GM06990 (cell line): Measurements from ENCODE around the gene FAM170B.

Experiments used
- DNase-seq: peaks from one replicate; pipeline ENCODE4 v3.0.0-alpha.2; 2011; ENCODE audit not compliant: insufficient read length; ENCODE audit errors: extremely low read depth
- H3K27me3 ChIP-seq: replicated peaks from 2 replicates; pipeline ENCODE4 v1.6.0; 2011; ENCODE audit warnings: low read length; ENCODE audit not compliant: control insufficient read depth, insufficient read depth
- H3K36me3 ChIP-seq: 2 replicates; pipeline ENCODE4 v1.5.1; 2011; ENCODE audit warnings: low read length; ENCODE audit not compliant: control insufficient read depth, insufficient read depth
- H3K4me3 ChIP-seq: replicated peaks from 2 replicates; pipeline ENCODE4 v1.5.1; 2011; ENCODE audit warnings: low read depth, mild to moderate bottlenecking, control low read depth, low read length
- TF ChIP-seq, protein P1 (sequence below): IDR thresholded peaks from 2 replicates; pipeline ENCODE4 v1.5.1; 2011; ENCODE audit warnings: low read length, control low read depth, mild to moderate bottlenecking, inconsistent platforms; ENCODE audit not compliant: insufficient read depth, poor library complexity, severe bottlenecking

FAM170B gene

DNA sequence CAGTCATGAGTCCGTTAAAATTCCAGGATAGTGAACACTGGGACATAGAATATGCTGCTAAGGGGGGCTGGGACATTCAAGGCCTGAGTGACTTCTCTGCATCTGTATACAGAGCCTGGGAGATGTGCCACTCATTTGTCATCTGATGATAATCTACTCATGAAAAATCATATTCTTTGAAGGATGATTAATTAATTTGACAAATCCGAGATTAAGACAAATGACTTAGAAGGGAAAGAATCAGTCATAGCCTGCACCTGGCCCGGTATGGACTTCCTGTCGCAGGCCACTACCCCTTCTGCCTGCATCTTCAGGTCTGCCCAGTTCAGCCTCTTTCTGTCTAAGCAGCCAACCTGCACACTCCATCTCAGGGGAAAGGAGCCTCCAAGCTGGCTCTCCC, 18.8 kb upstream of the FAM170B start:
- no peaks in the 10 kb centered on the region; the same call in 1 of the 2 replicates for H3K27me3 ChIP-seq
- TF ChIP-seq, protein P1, sequence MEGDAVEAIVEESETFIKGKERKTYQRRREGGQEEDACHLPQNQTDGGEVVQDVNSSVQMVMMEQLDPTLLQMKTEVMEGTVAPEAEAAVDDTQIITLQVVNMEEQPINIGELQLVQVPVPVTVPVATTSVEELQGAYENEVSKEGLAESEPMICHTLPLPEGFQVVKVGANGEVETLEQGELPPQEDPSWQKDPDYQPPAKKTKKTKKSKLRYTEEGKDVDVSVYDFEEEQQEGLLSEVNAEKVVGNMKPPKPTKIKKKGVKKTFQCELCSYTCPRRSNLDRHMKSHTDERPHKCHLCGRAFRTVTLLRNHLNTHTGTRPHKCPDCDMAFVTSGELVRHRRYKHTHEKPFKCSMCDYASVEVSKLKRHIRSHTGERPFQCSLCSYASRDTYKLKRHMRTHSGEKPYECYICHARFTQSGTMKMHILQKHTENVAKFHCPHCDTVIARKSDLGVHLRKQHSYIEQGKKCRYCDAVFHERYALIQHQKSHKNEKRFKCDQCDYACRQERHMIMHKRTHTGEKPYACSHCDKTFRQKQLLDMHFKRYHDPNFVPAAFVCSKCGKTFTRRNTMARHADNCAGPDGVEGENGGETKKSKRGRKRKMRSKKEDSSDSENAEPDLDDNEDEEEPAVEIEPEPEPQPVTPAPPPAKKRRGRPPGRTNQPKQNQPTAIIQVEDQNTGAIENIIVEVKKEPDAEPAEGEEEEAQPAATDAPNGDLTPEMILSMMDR = no peak

DNA sequence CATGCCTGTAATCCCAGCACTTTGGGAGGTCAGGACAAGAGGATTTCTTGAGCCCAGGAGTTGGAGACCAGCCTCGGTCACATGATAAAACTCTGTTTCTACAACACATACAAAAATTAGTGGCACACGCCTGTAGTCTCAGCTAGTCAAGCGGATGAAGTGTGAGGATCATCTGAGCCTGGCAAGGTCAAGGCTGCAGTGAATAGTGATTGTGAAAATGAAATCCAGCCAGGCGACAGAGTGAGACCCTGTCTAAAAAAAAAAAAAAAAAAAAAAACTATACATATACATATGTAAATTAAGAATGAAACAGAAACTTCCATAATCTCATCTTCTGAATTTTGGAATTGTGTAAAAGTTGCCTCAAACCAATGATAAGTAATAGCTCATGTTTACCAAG, 18.2 kb upstream of the FAM170B start:
- Histone ChIP-seq H3K36me3 (no peaks in the 10 kb centered on the region), H3K27me3 (no peaks in the 10 kb centered on the region; the same call in 1 of the 2 replicates), H3K4me3 (no peak overlapping the region)
- TF ChIP-seq, protein P1 = no peak
- DNase-seq = no peak

More for the DNA sequence above, 18.8 kb upstream of the FAM170B start:
- no peaks in the 10 kb centered on the region for H3K36me3 ChIP-seq
- no peak overlapping the region for H3K4me3 ChIP-seq
- no peak for DNase-seq

DNA sequence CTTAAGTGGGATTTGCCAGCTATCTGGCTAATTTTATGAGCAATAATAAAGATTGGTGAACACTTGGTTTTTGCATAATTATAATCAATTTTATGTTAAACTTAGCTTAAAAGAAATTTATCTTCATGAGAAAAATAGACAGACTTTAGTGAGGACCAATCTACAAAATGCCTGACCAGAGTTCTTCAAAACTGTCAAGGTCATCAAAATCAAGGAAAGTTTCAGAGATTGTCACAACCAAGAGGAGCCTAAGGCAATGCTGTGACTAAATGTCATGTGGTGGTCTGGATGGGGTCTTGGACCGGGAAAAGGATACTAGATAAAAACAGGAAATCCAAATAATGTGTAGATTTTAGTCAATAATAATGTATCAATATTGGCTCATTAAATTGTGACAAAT, 17.7 kb upstream of the FAM170B start:
- H3K27me3 ChIP-seq = no peaks in the 10 kb centered on the region; the same call in 1 of the 2 replicates
- TF ChIP-seq, protein P1 = no peak
- DNase-seq = no peak
- H3K4me3 ChIP-seq = no peak overlapping the region
- no peaks in the 10 kb centered on the region for H3K36me3 ChIP-seq

DNA sequence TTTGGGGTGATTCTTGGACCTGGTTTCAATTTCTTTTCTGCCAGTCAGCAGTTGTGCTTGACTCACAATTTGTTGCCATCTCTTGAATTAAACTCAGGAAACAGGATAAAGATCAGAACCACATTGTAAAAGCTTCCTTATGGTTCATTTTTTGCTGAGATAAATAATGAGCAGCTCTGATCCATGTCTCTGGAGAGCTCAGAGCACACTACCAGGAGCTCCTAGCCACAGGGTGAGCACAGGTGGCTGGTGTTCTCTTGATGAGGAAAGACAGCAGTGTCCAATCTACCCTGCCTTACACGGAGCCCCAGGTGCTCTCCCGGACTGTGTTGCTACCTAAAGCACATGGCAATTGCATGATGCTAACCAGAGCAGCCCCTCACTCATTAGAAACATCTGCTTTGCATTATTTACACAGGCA, 17.2 kb upstream of the FAM170B start:
- Histone ChIP-seq H3K4me3 (no peak overlapping the region), H3K36me3 (no peaks in the 10 kb centered on the region), H3K27me3 (no peaks in the 10 kb centered on the region; the same call in 1 of the 2 replicates)
- no peak for DNase-seq
- TF ChIP-seq, protein P1 = no peak

DNA sequence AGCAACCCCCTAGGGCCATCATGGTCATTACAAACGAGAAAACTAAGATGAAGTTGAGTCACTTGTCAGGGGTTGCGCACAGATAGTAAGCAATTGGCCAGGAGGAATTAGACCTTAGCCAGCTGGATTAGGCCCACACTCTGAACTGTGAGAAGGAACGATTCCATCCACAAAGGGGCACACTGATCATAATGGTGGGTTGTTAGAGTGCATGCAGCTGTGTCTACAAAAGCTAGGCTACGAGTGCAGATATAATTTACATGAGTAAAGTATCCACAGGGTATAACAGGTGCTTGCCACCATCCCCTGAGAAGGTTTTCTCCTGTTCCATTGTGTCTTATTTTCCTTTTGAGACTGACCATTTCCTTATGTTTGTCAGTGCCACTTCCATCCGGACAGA, 16.6 kb upstream of the FAM170B start:
- Histone ChIP-seq H3K4me3 (no peak overlapping the region), H3K36me3 (no peaks in the 10 kb centered on the region), H3K27me3 (no peaks in the 10 kb centered on the region; the same call in none of the 2 replicates)
- TF ChIP-seq, protein P1 = no peak
- DNase-seq = no peak

DNA sequence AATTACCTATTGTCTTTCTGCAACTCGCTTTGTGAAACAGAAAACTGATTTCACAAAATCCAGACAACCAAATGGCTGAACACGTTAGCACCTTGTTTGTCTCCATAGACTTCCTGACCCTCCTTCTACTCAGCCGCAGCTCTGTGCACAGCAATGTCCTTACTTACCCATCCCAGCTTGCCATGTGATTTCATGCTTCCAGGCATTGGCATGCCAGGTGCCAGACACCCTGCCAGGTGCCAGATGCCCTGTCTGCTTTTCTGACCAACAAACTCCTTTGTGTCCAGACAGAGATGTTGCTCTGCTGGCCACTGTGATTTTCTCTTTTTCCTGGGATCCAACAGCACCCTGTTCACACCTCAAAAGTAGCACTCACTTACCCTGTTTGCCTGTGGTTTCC, 16.1 kb upstream of the FAM170B start:
- H3K4me3 ChIP-seq = no peak overlapping the region
- no peaks in the 10 kb centered on the region; the same call in none of the 2 replicates for H3K27me3 ChIP-seq
- no peaks in the 10 kb centered on the region for H3K36me3 ChIP-seq
- TF ChIP-seq, protein P1 = no peak
- DNase-seq = no peak
